K562 (cell line): ENCODE results near the gene OCA2. TPM values are rescaled to one million over a fixed set of nuclear protein-coding genes. Genes with fewer than 3 reads are reported as not detected.

Experiments used
- ATAC-seq: fragments of 200-7000 bp; cut with Tn5 transposase; 3 replicates; pipeline ENCODE4 v1.9.1; 2020; ENCODE audit warnings: moderate library complexity
- BruUV-seq: library from RNA; stranded (reverse); fragments of 400-500 nt; replicated peaks from 2 replicates; lab custom pipeline; 2021; lab: Mats Ljungman, UMichigan
- CTCF ChIA-PET: fragments of 300-600 bp; formaldehyde crosslinking; extraction: SDS; loops from one replicate; lab custom pipeline; 2021; ENCODE audit warnings: low intra/inter-chr PET ratio; lab: Yijun Ruan, JAX
- POLR2A ChIA-PET: fragments of 300-600, 350-650 bp; sonication (Branson Sonifier 250); formaldehyde crosslinking; extraction: SDS; loops from one replicate; lab custom pipeline; 2021; ENCODE audit warnings: antibody characterized with exemption, inconsistent platforms; lab: Yijun Ruan, JAX
- DNase-seq, 4 experiments: peaks; one replicate each; pipeline versions ENCODE4 v3.0.0 to v3.0.0-alpha.2; 2011 to 2018; ENCODE audit warnings: low spot score in 3 of 4, mixed read lengths in 3 of 4; ENCODE audit errors: extremely low read depth in 1 of 4
- FAIRE-seq: peaks from 2 replicates; lab custom pipeline; 2011; peaks lifted over from hg19 to GRCh38; lab: Jason Lieb, UNC
- H2AFZ ChIP-seq: 2 replicates; pipeline ENCODE4 v1.6.0; 2011; ENCODE audit warnings: low read depth, low read length, control low read depth, inconsistent platforms
- H3K27ac ChIP-seq: fragments of 200-600 bp; 3 replicates; pipeline ENCODE4 v1.8.0; 2011; ENCODE audit warnings: low read depth, mild to moderate bottlenecking, control low read depth, inconsistent platforms, low read length, moderate library complexity, mixed read lengths; ENCODE audit errors: extremely low read depth
- H3K27me3 ChIP-seq, 2 experiments: fragments of 300-600 bp in 1 of 2; 2 replicates in 1 of 2; 3 replicates in 1 of 2; pipeline versions ENCODE4 v1.6.0 to v1.8.0; 2011; ENCODE audit warnings: inconsistent platforms in 2 of 2, low read length in 2 of 2, mild to moderate bottlenecking in 1 of 2, mixed read lengths in 1 of 2, moderate library complexity in 1 of 2; ENCODE audit not compliant: control insufficient read depth in 2 of 2, insufficient read depth in 2 of 2
- H3K36me3 ChIP-seq: fragments of 300-600 bp; 3 replicates; pipeline ENCODE4 v1.8.0; 2011; ENCODE audit warnings: mild to moderate bottlenecking, low read length, inconsistent platforms; ENCODE audit not compliant: control insufficient read depth, insufficient read depth
- H3K4me1 ChIP-seq, 2 experiments: fragments of 200-600 bp in 1 of 2; replicated peaks in 1 of 2; 2 replicates in 1 of 2; 3 replicates in 1 of 2; pipeline versions ENCODE4 v1.5.1 to v1.8.0; 2011; ENCODE audit warnings: inconsistent platforms in 2 of 2, low read length in 2 of 2, mild to moderate bottlenecking in 1 of 2, mixed read lengths in 1 of 2, moderate library complexity in 1 of 2; ENCODE audit not compliant: control insufficient read depth in 2 of 2, insufficient read depth in 2 of 2
- H3K4me2 ChIP-seq: 2 replicates; pipeline ENCODE4 v1.6.1; 2011; ENCODE audit warnings: low read length, control low read depth, inconsistent platforms, mixed read lengths; ENCODE audit not compliant: insufficient read depth
- H3K4me3 ChIP-seq: fragments of 200-600 bp; sonication (generic), shearing (Covaris generic); 2 replicates; pipeline ENCODE4 v1.5.1; 2016; ENCODE audit warnings: control low read depth, inconsistent platforms
- H3K79me2 ChIP-seq: fragments of 200-600 bp; 3 replicates; pipeline ENCODE4 v1.8.0; 2011; ENCODE audit warnings: low read length, inconsistent platforms; ENCODE audit not compliant: control insufficient read depth, insufficient read depth
- H3K9ac ChIP-seq, 2 experiments: 2 replicates each; pipeline versions ENCODE4 v1.6.0 to v1.6.1; 2011; ENCODE audit warnings: low read depth in 2 of 2, low read length in 2 of 2, control low read depth in 1 of 2, inconsistent platforms in 1 of 2, mild to moderate bottlenecking in 1 of 2, mixed read lengths in 1 of 2; ENCODE audit not compliant: insufficient read depth in 1 of 2
- H3K9me1 ChIP-seq: one replicate; pipeline ENCODE4 v1.6.0; 2011; ENCODE audit warnings: inconsistent platforms, mild to moderate bottlenecking, low read length, moderate library complexity; ENCODE audit not compliant: control insufficient read depth, insufficient read depth
- H3K9me3 ChIP-seq: replicated peaks from 2 replicates; pipeline ENCODE4 v1.5.1; 2011; ENCODE audit warnings: low read depth, low read length, inconsistent platforms; ENCODE audit not compliant: control insufficient read depth, insufficient read depth
- H4K20me1 ChIP-seq: replicated peaks from 2 replicates; pipeline ENCODE4 v1.6.1; 2011; ENCODE audit warnings: low read length, inconsistent platforms, mixed read lengths; ENCODE audit not compliant: control insufficient read depth, insufficient read depth
- CBX2 ChIP-seq: fragments of 200-600 bp; sonication (generic); IDR thresholded peaks from one replicate; pipeline ENCODE4 v1.6.1; 2012; ENCODE audit warnings: mild to moderate bottlenecking, low read length, inconsistent platforms; ENCODE audit not compliant: insufficient read depth, poor library complexity, severe bottlenecking
- CREB3 ChIP-seq: fragments of 450-650 bp; conservative IDR thresholded peaks from 2 replicates; pipeline ENCODE4 v1.6.1; 2016; ENCODE audit warnings: missing genetic modification characterization, low read depth, mild to moderate bottlenecking, missing compliant biosample characterization, moderate library complexity
- CTBP1 ChIP-seq: fragments of 450-650 bp; IDR thresholded peaks from 2 replicates; pipeline ENCODE4 v1.6.1; 2016; ENCODE audit warnings: borderline replicate concordance
- ETV5 ChIP-seq: sonication (generic); formaldehyde crosslinking; IDR thresholded peaks from 2 replicates; pipeline ENCODE4 v1.4.0; 2020; ENCODE audit warnings: low read depth, mild to moderate bottlenecking, missing genetic modification reagents
- IRF1 ChIP-seq: sonication (generic); formaldehyde crosslinking; IDR thresholded peaks from 2 replicates; pipeline ENCODE4 v1.8.0; 2022; ENCODE audit warnings: missing genetic modification reagents, mild to moderate bottlenecking, borderline replicate concordance
- MCM7 ChIP-seq, 2 experiments: fragments of 450-650 bp; IDR thresholded peaks; 2 replicates each; pipeline ENCODE4 v1.6.1; 2016 to 2018
- MLX ChIP-seq, 2 experiments: fragments of 450-650 bp in 1 of 2; sonication (generic) in 1 of 2; formaldehyde crosslinking; conservative IDR thresholded peaks; 2 replicates each; pipeline versions ENCODE4 v1.4.0 to v1.8.1; 2020 to 2022; ENCODE audit warnings: mild to moderate bottlenecking in 1 of 2, missing genetic modification reagents in 1 of 2
- NCOA4 ChIP-seq: fragments of 450-650 bp; IDR thresholded peaks from 2 replicates; pipeline ENCODE4 v1.6.1; 2018; ENCODE audit warnings: mild to moderate bottlenecking; ENCODE audit not compliant: partially characterized antibody
- SAFB ChIP-seq: fragments of 200-400 bp; formaldehyde crosslinking; IDR thresholded peaks from 2 replicates; pipeline ENCODE4 v1.6.1; 2017; ENCODE audit warnings: low read depth, low read length, borderline replicate concordance
- SMARCC2 ChIP-seq: fragments of 450-650 bp; IDR thresholded peaks from 2 replicates; pipeline ENCODE4 v1.6.1; 2017; ENCODE audit warnings: antibody characterized with exemption, moderate library complexity, mild to moderate bottlenecking, low read depth
- ZNF282 ChIP-seq: sonication (generic); formaldehyde crosslinking; IDR thresholded peaks from 2 replicates; pipeline ENCODE4 v1.8.1; 2023; ENCODE audit warnings: missing genetic modification reagents
- ZNF354B ChIP-seq: fragments of 250-450 bp; sonication (Bioruptor Pico); IDR thresholded peaks from 2 replicates; pipeline ENCODE4 v1.4.0; 2020
- ZNF551 ChIP-seq: fragments of 250-450 bp; sonication (Bioruptor Pico); IDR thresholded peaks from 2 replicates; pipeline ENCODE4 v1.5.0; 2021; ENCODE audit warnings: mild to moderate bottlenecking, moderate library complexity
- ZNF583 ChIP-seq: fragments of 250-450 bp; sonication (Bioruptor Pico); IDR thresholded peaks from 2 replicates; pipeline ENCODE4 v1.4.0; 2020
- ZNF695 ChIP-seq: fragments of 450-650 bp; formaldehyde crosslinking; IDR thresholded peaks from 2 replicates; pipeline ENCODE4 v1.4.0; 2020; ENCODE audit warnings: mild to moderate bottlenecking, moderate library complexity
- WGBS: fragments of 100-300 bp; shearing (Covaris generic); methylation state at CpG from one replicate; pipeline ENCODE4 v1.1.6; 2016; ENCODE audit warnings: low coverage, mixed read lengths; ENCODE audit not compliant: insufficient coverage; ENCODE audit errors: missing lambda C conversion rate; 5-methylcytosine and 5-hydroxymethylcytosine counted together
- in situ Hi-C: fragments of 300-500 bp; cut with MboI; formaldehyde crosslinking; loops from 4 replicates; pipeline ENCODE4 v1.15.0; 2018; ENCODE audit warnings: inconsistent platforms, mixed read lengths
- intact Hi-C: fragments of 100-400 bp; cut with micrococcal nuclease; formaldehyde crosslinking; loops from 2 replicates; pipeline ENCODE4 v1.14.2; 2022
- polyA plus RNA-seq, 8 experiments: library from polyadenylated mRNA; depleted of rRNA in 4 of 8; stranded (reverse) in 5 of 8; unstranded in 3 of 8; fragments of >200 nt; fragmentation: Nextera tagmentation in 2 of 8; fragmentation: Illumina TruSeq in 1 of 8; extraction: Ambion mirVana in 2 of 8; extraction: Trizol in 1 of 8; gene quantifications; 2 replicates each; pipeline versions ENCODE4 v1.2.1 to v1.2.3, GENCODE V29; 2011 to 2014; ENCODE audit warnings: inconsistent platforms in 1 of 8, missing spikeins in 1 of 8
- total RNA-seq, 7 experiments: library from RNA; depleted of rRNA in 6 of 7; stranded (reverse); fragments of >200 nt in 6 of 7; fragmentation: Illumina TruSeq in 2 of 7; extraction: Trizol in 2 of 7; gene quantifications; 2 replicates each; pipeline versions ENCODE4 v1.2.1 to v1.2.3, GENCODE V29; 2011 to 2021; ENCODE audit warnings: low replicate concordance in 1 of 7

The OCA2 gene
- total and polyA plus RNA-seq, 9 of the 15 experiments (the other 6 are each of a cell fraction or from before 2014, with no cell fraction given), result 0.07 to 0.59 (median 0.17) TPM; not detected in 1

- DNase-seq (no peak), ATAC-seq (no peak), FAIRE-seq (no peak)
- ChIA-PET POLR2A (interaction anchor here (0.7 kb wide), 1 partner anchor 9 kb away, joined by 4 read pairs; no protein-coding TSS in a partner anchor), CTCF (no interaction called here)
- under 1% methylated on average over 16 of the region's 17 CpGs for WGBS
- no peaks in the 10 kb centered on the region for H4K20me1 ChIP-seq
- no peaks in the 10 kb centered on the region for H3K79me2 ChIP-seq
- no peaks in the 10 kb centered on the region for H3K36me3 ChIP-seq
- no peaks in the 10 kb centered on the region for H3K9me1 ChIP-seq
- no TSS peak for BruUV-seq
- peaks cover 4 to 30% of the 10 kb centered on the region in 2 experiments; a peak in 4 of 5 replicates for H3K27me3 ChIP-seq
- TF ChIP-seq CREB3 (tag), result no peak
- no peak for TF ChIP-seq MLX (CRISPR knock-in tag; conservative IDR thresholded peaks at IDR 0.05)
- TF ChIP-seq ZNF551 (CRISPR knock-in tag), result no peak
- no peak for TF ChIP-seq ETV5 (CRISPR knock-in tag)
- no peak for TF ChIP-seq NCOA4
- no peak for TF ChIP-seq ZNF282 (CRISPR knock-in tag)
- no peak for TF ChIP-seq CTBP1
- TF ChIP-seq MCM7 (IDR thresholded peaks at IDR 0.05), result no peak
- TF ChIP-seq IRF1 (CRISPR knock-in tag), result no peak
- no peak for TF ChIP-seq SAFB
- no peak for TF ChIP-seq ZNF695 (CRISPR knock-in tag)
- no peak for TF ChIP-seq SMARCC2
- no peak for TF ChIP-seq ZNF354B (CRISPR knock-in tag)
- no peak for TF ChIP-seq ZNF583
- no peak for TF ChIP-seq CBX2
- no peak overlapping the region for H3K27ac ChIP-seq
- H3K9me3 ChIP-seq, result no peaks in the 10 kb centered on the region
- H3K4me3 ChIP-seq, result no peak overlapping the region
- intact Hi-C loops (no loop called here), in situ Hi-C loops (no loop called here)
- no peak overlapping the region for H3K9ac ChIP-seq
- H3K4me2 ChIP-seq, result no peak overlapping the region
- H2AFZ ChIP-seq, result no peak overlapping the region
- no peaks in the 10 kb centered on the region for H3K4me1 ChIP-seq
These were observed 302.5 kb downstream of the OCA2 start for GRCh38 chr15:27796405-27797320.
